Activated CD8-positive, alpha-beta memory T cell treated with anti-CD3 and anti-CD28 coated beads, Interleukin-2, amount 50 U/mL, for 1 hour (primary cell): ENCODE results near the gene ANKRD65.
"Not testable (repeated sequence)": the region's sequence is repeated elsewhere in the genome, so short reads cannot be mapped to it uniquely, and the experiment has no call there.

ENCODE experiments used
- DNase-seq: peaks from one replicate; pipeline ENCODE4 v3.0.0-alpha.2; 2020; ENCODE audit errors: extremely low read depth

Gene ANKRD65

GRCh38 chr1:1415751-1416150 is 5.3 kb downstream of the ANKRD65 start:
- DNase-seq = no peak

DNA sequence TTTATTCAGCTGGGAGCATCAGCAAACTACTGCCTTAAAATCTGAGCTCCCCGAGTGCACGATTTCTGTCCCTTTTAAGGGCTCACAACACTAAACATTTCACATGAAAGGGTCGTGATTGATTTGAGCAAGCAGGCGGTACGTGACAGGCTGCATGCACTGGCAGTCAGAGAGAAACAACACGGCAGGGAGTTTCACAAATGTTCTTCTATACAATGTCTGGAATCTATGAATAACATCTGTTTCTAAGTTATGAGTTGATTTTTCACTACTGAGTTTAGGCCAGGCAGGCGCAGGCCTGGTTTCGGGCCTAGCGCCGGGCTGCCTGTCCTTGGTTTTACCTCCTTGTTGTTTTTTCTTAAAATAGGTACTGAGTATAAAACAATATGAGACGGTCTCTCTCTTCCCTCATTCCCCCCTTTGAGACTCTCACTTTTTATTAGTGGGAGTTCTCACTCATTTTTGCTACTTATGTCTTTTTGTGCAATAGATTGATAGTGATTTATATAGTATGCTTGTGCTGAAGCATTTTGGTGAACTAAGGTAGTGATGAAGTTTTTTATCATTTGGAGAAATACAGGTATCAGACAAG is 8.7 kb downstream of the ANKRD65 start:
- not testable (repeated sequence) for DNase-seq

DNA sequence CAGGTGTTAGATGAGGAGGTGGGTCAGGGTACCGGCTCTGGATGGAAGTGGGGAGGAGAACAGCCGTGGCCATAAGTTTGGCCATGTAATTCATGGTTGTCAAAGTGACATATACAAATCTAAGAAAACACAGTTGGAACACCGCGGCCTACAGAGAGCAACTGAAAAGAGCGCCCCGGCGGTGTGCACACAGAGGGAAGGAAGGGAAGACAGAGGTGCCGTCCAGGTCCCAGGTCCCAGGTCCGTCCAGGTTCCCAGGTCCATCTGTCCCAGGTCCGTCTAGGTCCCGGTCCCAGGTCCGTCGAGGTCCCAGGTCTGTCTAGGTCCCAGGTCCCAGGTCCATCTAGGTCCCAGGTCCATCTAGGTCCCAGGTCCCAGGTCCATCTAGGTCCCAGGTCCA is 9.4 kb downstream of the ANKRD65 start:
- DNase-seq = no peak

DNA sequence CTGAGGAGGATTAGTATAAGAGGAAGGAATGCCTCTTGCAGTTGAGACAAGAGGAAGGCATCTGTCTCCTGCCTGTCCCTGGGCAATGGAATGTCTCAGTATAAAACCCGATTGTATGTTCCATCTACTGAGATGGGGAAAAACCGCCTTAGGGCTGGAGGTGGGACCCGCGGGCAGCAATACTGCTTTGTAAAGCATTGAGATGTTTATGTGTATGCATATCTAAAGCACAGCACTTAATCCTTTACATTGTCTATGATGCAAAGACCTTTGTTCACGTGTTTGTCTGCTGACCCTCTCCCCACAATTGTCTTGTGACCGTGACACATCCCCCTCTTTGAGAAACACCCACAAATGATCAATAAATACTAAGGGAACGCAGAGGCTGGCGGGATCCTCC is 10.8 kb downstream of the ANKRD65 start:
- not testable (repeated sequence) for DNase-seq

GRCh38 chr1:1407636-1408318 is 13.3 kb downstream of the ANKRD65 start:
- no peak for DNase-seq

DNA sequence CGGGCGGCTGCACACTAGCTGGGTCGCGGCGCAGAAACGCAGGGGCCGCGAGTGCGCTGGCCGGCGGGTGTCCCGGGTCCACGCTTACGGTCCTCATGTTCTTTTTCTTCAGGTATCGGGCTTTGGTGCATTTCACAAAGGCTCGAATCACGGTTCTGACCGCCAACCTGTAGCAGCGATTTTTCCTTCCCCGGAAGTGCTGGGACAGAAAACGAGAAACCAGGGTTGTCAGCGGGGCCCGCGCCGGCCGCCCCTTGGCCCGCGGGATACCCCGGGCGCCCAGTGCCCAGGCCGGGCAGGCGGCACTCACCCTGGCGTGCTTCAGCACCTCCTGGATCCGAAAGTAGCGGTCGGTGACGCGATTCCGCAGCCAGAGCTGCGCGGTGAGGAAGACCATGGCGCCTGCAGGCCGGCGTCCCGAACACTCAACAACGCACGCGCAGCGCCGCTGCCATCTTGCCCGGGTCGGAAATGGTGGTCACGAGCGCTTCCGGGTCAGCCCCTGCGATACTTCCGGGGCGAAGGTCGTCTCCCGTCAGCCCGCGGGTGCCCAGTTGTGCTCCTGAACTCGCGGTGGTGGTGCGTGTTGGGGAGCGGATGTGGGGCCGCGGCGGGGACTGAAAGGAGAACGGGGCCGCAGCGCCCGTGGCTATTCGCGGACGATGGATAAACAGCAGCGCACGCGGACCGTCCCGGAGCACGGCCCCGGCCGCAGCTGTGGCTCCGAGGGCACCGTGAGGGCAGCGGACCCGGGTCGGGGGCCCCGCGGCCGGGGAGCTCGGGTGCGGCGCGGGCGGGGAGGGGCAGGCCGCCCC is 14.0 kb downstream of the ANKRD65 start, which contains the start of gene MRPL20:
Gene MRPL20 (minus strand): TSS at position 473 of the 815 bp plus-strand sequence. CDS start 76 bp downstream, at position 397.
- peak; percentile 89 for DNase-seq

DNA sequence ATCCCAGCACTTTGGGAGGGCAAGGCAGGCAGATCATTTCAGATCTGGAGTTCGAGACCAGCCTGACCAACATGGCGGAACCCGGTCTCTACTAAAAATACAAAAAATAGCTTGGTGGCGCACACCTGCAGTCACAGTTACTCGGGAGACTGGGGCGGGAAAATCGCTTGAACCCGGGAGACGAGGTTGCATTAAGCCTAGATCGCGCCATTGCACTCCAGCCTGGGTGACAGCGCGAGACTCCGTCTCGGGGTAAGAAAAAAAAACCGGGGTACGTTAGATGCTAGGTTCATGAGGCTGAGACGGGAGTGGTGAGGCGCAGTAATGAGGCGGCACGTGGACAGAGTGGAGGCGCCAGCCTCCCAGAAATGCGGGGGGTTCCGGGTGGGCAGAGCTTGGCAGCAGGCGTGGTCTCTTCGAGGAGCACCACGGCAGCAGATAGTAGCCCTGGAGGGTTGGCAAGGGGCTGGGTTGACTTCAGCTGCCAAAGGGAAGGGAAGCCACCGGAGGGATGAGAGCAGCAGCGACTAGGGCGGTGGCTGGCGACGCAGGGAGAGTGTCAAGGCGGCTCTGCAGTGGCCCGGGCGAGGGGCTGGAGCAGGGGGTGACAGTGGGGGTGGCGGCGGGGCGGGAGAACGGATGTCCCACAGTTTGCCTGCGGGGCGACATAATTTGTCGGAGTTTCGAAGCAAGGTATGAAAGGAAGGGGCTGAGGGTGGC is 14.8 kb downstream of the ANKRD65 start:
- DNase-seq = no peak

DNA sequence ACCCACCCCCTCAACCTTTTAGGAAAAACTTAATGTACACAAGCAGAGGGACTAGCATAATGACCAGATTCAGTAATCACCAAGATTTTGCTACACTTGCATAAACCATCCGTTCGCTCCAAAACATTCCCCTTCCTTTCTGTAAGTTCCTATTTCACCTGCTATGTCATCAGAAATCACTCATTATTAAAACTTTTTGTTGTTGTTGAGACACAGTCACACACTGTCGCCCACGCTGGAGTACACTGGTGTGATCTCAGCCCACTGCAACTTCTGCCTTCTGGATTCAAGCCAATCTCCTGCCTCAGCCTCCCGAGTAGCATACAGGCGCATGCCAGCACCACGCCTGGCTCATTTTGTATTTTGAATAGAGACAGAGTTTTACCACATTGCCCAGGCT is 17.4 kb downstream of the ANKRD65 start:
- DNase-seq = no peak

- not testable (repeated sequence) for DNase-seq
Observed at GRCh38 chr1:1402901-1403392, 18.1 kb downstream of the ANKRD65 start.

- no peak for DNase-seq
Observed at GRCh38 chr1:1402072-1402900, 18.8 kb downstream of the ANKRD65 start.

GRCh38 chr1:1401457-1402010 is 19.5 kb downstream of the ANKRD65 start:
- DNase-seq = no peak

DNA sequence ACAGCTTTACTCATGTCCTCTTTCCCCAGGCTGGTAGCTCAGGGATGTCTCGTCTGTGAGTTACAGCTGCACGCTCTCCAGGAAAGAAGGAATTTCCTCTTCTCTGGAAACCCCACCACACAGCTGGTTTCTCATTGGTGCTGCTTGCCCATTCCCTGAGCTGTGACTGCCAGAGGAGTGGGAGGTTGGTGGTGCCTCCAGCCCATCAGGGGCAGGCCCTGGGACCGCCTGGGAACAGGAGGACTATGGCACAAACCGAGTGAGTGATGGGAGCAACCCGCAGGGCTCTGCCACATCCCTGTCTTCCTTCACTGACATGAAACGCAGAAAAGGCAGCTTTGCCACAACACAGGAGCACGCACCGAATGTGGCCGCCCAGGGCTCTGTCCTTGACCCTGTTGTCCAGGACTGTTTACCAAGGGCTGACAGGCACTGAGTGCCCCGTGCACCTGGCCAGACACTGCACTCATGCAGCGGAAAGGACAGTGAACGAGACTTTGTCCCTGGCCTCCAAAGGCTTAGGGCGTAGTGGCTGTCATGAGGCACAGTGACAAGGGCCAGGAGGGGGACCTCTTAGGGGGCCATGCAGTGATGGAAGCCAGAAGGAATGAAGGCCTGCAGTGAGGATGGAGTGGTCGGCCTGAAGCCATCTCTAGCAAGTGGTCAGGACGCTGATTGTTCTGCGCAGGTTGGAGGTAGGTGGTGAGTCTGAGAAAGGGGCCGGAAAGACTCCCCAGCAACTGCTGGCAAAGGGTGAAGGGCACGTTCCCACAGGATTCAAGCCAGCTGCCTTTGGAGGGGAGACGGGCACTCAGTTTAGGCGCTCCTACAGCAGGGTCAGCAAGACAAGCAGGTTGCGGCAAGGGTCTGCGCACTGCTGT is 20.3 kb downstream of the ANKRD65 start:
- no peak for DNase-seq

DNA sequence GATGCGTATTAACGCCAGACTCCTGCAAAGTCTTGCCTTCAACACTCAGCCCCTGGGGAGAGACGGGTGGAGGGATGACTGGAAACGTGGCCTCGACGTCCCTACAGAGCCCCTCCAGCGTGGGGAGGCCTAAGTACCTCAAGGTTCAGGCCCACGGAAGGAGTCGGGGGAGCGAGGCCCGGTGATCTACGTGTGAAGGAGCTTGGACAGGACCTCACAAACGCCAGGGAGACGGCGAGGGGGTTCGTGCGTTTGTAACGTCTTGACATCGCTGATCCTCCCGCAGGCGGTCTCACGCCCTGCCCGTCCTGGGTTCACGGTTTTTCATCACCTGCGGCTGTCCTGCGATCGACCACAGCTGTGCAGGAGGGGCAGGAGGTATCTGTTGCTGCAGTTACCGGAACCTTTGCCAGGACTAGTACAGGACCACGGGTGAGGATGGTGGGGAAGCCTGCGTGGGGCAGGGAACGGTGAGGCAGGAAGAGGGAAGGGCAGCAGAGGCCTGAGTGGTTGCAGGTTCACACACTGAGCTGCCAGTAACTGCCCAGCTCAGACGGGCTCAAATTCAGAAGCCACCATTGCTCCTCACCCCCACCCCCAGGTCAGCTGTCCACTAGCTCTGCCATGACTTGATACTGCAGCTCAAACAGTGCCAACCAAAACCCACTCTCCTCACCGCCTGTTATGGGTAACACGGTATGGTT is 21.1 kb downstream of the ANKRD65 start:
- DNase-seq = no peak

- peak; percentile 95 for DNase-seq
Observed at GRCh38 chr1:1399187-1399871, 21.7 kb downstream of the ANKRD65 start, which contains the start of gene CCNL2. Gene CCNL2, minus strand, starts transcription at chr1:1399335. Its CDS starts 29 bp downstream, at chr1:1399306.

GRCh38 chr1:1398677-1399186 is 22.3 kb downstream of the ANKRD65 start:
- no peak for DNase-seq

- DNase-seq = no peak
Observed at GRCh38 chr1:1397839-1398523, 23.1 kb downstream of the ANKRD65 start.

GRCh38 chr1:1395166-1395565 is 25.9 kb downstream of the ANKRD65 start:
- DNase-seq = no peak
